Liver (tissue), 9 donors: ENCODE measurements around the gene IDH1. TPM values are rescaled to one million over a fixed set of nuclear protein-coding genes. Genes with fewer than 3 reads are reported as not detected.

Experiments used
- DNase-seq: peaks from one replicate; pipeline ENCODE4 v3.0.0-alpha.2; 2017; ENCODE audit warnings: low spot score
- H3K27ac ChIP-seq, 2 donors: one replicate each; pipeline ENCODE4 v1.7.0; 2013; ENCODE audit warnings: inconsistent platforms in 2 of 2, low read length in 2 of 2, control low read depth in 1 of 2, low read depth in 1 of 2, mild to moderate bottlenecking in 1 of 2
- H3K27me3 ChIP-seq, 4 donors: one replicate each; pipeline versions ENCODE4 v1.6.1 to v1.7.0; 2013; ENCODE audit warnings: low read length in 3 of 4, inconsistent platforms in 1 of 4, mild to moderate bottlenecking in 1 of 4, moderate library complexity in 1 of 4; ENCODE audit not compliant: control insufficient read depth in 4 of 4, insufficient read depth in 4 of 4
- H3K36me3 ChIP-seq, 4 donors: one replicate each; pipeline versions ENCODE4 v1.6.1 to v1.7.0; 2013; ENCODE audit warnings: low read length in 3 of 4, mild to moderate bottlenecking in 3 of 4, low read depth in 1 of 4, moderate library complexity in 1 of 4; ENCODE audit not compliant: control insufficient read depth in 4 of 4, insufficient read depth in 3 of 4
- H3K4me1 ChIP-seq, 4 donors: one replicate each; pipeline versions ENCODE4 v1.6.1 to v1.7.0; 2013; ENCODE audit warnings: low read length in 3 of 4, mild to moderate bottlenecking in 3 of 4, moderate library complexity in 1 of 4; ENCODE audit not compliant: control insufficient read depth in 4 of 4, insufficient read depth in 4 of 4
- H3K4me3 ChIP-seq, 3 donors: one replicate each; pipeline versions ENCODE4 v1.6.1 to v1.7.0; 2013; ENCODE audit warnings: low read length in 3 of 3, control low read depth in 1 of 3, low read depth in 1 of 3, mild to moderate bottlenecking in 1 of 3
- H3K9ac ChIP-seq, 2 donors: one replicate each; pipeline ENCODE4 v1.7.0; 2013; ENCODE audit warnings: low read length in 2 of 2, mild to moderate bottlenecking in 2 of 2, moderate library complexity in 2 of 2, control low read depth in 1 of 2, low read depth in 1 of 2
- H3K9me3 ChIP-seq, 4 donors: one replicate each; pipeline versions ENCODE4 v1.6.1 to v1.7.0; 2013; ENCODE audit warnings: low read length in 3 of 4; ENCODE audit not compliant: control insufficient read depth in 4 of 4
- ATF3 ChIP-seq: IDR thresholded peaks from 2 replicates; pipeline ENCODE4 v1.6.1; 2016; ENCODE audit warnings: antibody characterized with exemption
- EGR1 ChIP-seq, 2 donors: IDR thresholded peaks; 2 replicates each; pipeline ENCODE4 v1.6.1; 2016 to 2018; ENCODE audit warnings: antibody characterized with exemption in 2 of 2, low read depth in 2 of 2
- FOXA1 ChIP-seq: IDR thresholded peaks from 2 replicates; pipeline ENCODE4 v1.6.1; 2016; ENCODE audit warnings: antibody characterized with exemption
- GABPA ChIP-seq, 2 donors: IDR thresholded peaks in 1 of 2; conservative IDR thresholded peaks in 1 of 2; 2 replicates each; pipeline ENCODE4 v1.6.1; 2016; ENCODE audit warnings: antibody characterized with exemption in 2 of 2, mild to moderate bottlenecking in 1 of 2, moderate library complexity in 1 of 2
- HNF4A ChIP-seq, 2 donors: conservative IDR thresholded peaks; 2 replicates each; pipeline ENCODE4 v1.6.1; 2016; ENCODE audit warnings: antibody characterized with exemption in 2 of 2, mild to moderate bottlenecking in 2 of 2
- HNF4G ChIP-seq: IDR thresholded peaks from 2 replicates; pipeline ENCODE4 v1.6.1; 2016; ENCODE audit warnings: antibody characterized with exemption
- JUND ChIP-seq, 2 donors: IDR thresholded peaks; 2 replicates each; pipeline ENCODE4 v1.6.1; 2016; ENCODE audit warnings: antibody characterized with exemption in 2 of 2
- RAD21 ChIP-seq, 2 donors: IDR thresholded peaks; 2 replicates each; pipeline ENCODE4 v1.6.1; 2016; ENCODE audit warnings: antibody characterized with exemption in 2 of 2, mild to moderate bottlenecking in 2 of 2
- REST ChIP-seq: IDR thresholded peaks from 2 replicates; pipeline ENCODE4 v1.6.1; 2016; ENCODE audit warnings: antibody characterized with exemption, mild to moderate bottlenecking
- RXRA ChIP-seq, 2 donors: IDR thresholded peaks; 2 replicates each; pipeline ENCODE4 v1.6.1; 2017 to 2018; ENCODE audit warnings: antibody characterized with exemption in 2 of 2, mild to moderate bottlenecking in 1 of 2
- WGBS: extraction: QIAGEN DNeasy Blood & Tissue Kit; methylation state at CpG from one replicate; pipeline ENCODE4 v1.1.7; 2013; 5-methylcytosine and 5-hydroxymethylcytosine counted together
- polyA plus RNA-seq, 2 donors: library from polyadenylated mRNA; stranded (reverse) in 1 of 2; unstranded in 1 of 2; fragments of 200-250 nt in 1 of 2; fragments of >200 nt in 1 of 2; fragmentation: Nextera tagmentation in 1 of 2; extraction: Ambion mirVana in 1 of 2; gene quantifications; one replicate each; pipeline versions ENCODE4 v1.2.1 to v1.2.3, GENCODE V29; 2013 to 2015
- total RNA-seq, 2 donors: library from RNA; depleted of rRNA; stranded (reverse); fragments of >200 nt; gene quantifications; one replicate each; pipeline ENCODE4 v1.2.3, GENCODE V29; 2014
- TF ChIP-seq, protein P1 (sequence below): fragments of 150-350 bp; IDR thresholded peaks from 2 replicates; pipeline ENCODE4 v1.5.1; 2017; ENCODE audit warnings: improper control_type of control experiment, low read depth, low read length; ENCODE audit not compliant: missing input control
- donor health status: healthy.
- donor health status: healthy.
- donor health status: healthy.
- donor health status: healthy.
- donor health status: healthy.

Gene IDH1
- total and polyA plus RNA-seq, 4 donors, result 134 to 188 (median 142) TPM

DNA sequence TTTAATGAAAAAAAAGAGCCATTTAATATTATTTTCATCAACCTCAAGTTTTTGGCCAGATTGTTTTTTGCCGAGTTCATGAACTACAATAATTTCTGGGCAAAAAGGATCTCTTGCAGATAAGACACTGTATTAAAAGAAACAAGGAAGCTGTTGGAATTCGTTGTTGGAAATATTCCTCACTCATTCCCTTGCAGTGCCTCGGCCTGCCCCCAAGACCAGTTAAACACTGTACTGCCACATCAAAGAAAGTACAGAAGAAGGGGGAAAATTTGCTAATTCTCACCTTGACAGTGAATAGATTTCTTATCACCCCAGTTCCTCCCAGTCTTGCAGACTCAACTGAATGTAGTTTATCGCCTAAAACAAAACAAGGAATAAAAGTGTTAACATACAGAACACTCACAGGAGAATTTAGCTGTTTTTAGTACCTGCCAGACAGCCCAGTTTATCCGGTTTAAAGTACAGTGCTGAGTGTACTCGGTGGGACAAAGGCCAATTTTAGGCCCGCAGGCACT is 1.2 kb downstream of the IDH1 start:
- H3K9me3 ChIP-seq, result no peaks in the 10 kb centered on the region
- peak overlapping the region; percentile 57 to 85 for H3K9ac ChIP-seq
- H3K27ac ChIP-seq, result peak overlapping the region; percentile 81 to 86
- 3% methylated on average over 7 of the region's 7 CpGs for WGBS
- no peaks in the 10 kb centered on the region for H3K27me3 ChIP-seq
- H3K4me1 ChIP-seq, result peaks cover 2 to 62% (median 55%) of the 10 kb centered on the region in 4 donors
- peak overlapping the region; percentile 80 to 93 (median 82) for H3K4me3 ChIP-seq
- peaks cover 0 to 6% (median 2%) of the 10 kb centered on the region in 4 donors for H3K36me3 ChIP-seq
- no peak for DNase-seq
- TF ChIP-seq REST, result peak; percentile 52
- TF ChIP-seq HNF4A (conservative IDR thresholded peaks at IDR 0.05), result peak; percentile 91 to 95
- TF ChIP-seq, protein P1, sequence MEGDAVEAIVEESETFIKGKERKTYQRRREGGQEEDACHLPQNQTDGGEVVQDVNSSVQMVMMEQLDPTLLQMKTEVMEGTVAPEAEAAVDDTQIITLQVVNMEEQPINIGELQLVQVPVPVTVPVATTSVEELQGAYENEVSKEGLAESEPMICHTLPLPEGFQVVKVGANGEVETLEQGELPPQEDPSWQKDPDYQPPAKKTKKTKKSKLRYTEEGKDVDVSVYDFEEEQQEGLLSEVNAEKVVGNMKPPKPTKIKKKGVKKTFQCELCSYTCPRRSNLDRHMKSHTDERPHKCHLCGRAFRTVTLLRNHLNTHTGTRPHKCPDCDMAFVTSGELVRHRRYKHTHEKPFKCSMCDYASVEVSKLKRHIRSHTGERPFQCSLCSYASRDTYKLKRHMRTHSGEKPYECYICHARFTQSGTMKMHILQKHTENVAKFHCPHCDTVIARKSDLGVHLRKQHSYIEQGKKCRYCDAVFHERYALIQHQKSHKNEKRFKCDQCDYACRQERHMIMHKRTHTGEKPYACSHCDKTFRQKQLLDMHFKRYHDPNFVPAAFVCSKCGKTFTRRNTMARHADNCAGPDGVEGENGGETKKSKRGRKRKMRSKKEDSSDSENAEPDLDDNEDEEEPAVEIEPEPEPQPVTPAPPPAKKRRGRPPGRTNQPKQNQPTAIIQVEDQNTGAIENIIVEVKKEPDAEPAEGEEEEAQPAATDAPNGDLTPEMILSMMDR, result no peak
- no peak for TF ChIP-seq JUND (IDR thresholded peaks at IDR 0.05)
- TF ChIP-seq GABPA (IDR thresholded peaks at IDR 0.05 in 1 of 2, conservative IDR thresholded peaks at IDR 0.05 in 1 of 2), result no peak
- TF ChIP-seq HNF4G, result peak; percentile 74
- TF ChIP-seq FOXA1, result no peak
- TF ChIP-seq ATF3, result no peak
- TF ChIP-seq RAD21 (IDR thresholded peaks at IDR 0.05), result no peak

DNA sequence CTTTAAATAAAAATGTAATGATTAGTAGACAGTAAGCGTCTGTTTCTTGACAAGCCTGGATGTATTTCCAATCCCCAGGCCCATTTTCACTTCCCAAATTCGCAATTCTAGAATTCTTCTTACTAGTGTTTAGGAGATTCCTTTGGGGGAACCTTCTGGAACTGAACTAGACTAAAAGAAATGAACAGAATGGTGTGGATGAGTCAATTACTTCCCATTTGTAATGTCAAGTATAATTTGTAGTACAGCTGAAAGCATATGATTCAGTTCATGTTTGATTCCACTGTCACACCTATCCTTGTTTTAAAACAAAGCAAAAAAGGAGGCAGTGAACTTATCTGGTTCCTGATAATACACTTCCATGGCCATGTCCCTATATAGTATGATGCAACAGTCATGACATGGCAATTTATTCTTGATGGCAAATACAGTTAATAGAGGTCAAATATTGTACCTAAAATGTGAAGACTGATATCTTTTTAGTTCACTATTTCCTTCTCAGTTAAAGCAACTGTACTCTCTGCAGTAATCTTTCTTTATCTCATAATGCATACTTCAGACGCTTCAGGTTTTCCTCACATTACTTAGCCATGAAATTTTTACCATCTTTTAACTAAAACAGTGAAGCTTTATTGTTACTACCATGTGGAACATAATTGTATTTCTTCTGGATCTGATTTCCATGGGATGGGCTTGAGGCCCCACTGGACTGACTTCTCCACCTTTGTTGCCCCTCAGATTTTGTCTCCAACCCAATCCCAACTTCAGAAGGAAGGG is 2.0 kb downstream of the IDH1 start:
- 49% methylated on average over 3 of the region's 3 CpGs for WGBS
- Histone ChIP-seq H3K4me3 (peak overlapping the region; percentile 80 to 93 (median 82)), H3K36me3 (peaks cover 0 to 12% (median 5%) of the 10 kb centered on the region in 4 donors), H3K27ac (peak overlapping the region; percentile 81 to 86), H3K9ac (peak overlapping the region; percentile 57 to 85), H3K4me1 (peaks cover 2 to 70% (median 62%) of the 10 kb centered on the region in 4 donors), H3K9me3 (no peaks in the 10 kb centered on the region), H3K27me3 (no peaks in the 10 kb centered on the region)
- TF ChIP-seq HNF4A (conservative IDR thresholded peaks at IDR 0.05), result peak in 1 of 2 donors; percentile 26
- TF ChIP-seq RAD21 (IDR thresholded peaks at IDR 0.05), result no peak
- no peak for TF ChIP-seq EGR1 (IDR thresholded peaks at IDR 0.05; ENCODE audit: low read depth in 2 of 2)
- no peak for TF ChIP-seq HNF4G
- peak in 1 of 2 donors; percentile 18 for TF ChIP-seq RXRA (IDR thresholded peaks at IDR 0.05)
- no peak for DNase-seq
